H1 (cell line): ENCODE measurements around the gene RASGEF1B. TPM values are rescaled to one million over a fixed set of nuclear protein-coding genes. Genes with fewer than 3 reads are reported as not detected.

Experiments
- CTCF ChIA-PET: fragments of 300-600 bp; sonication (Branson Sonifier 250); formaldehyde crosslinking; loops from one replicate; lab custom pipeline; 2021; ENCODE audit not compliant: partially characterized antibody; lab: Charles Lee
- POLR2A ChIA-PET: fragments of 300-600 bp; sonication (Branson Sonifier 250); formaldehyde crosslinking; loops from one replicate; lab custom pipeline; 2021; ENCODE audit warnings: inconsistent platforms; ENCODE audit not compliant: partially characterized antibody; lab: Charles Lee
- DNase-seq, 2 experiments: peaks; one replicate each; pipeline versions ENCODE4 v3.0.0 to v3.0.0-alpha.2; 2010 to 2022; ENCODE audit warnings: low spot score in 2 of 2, low read depth in 1 of 2, mixed read lengths in 1 of 2
- FAIRE-seq: peaks from 2 replicates; lab custom pipeline; 2011; peaks lifted over from hg19 to GRCh38; lab: Jason Lieb, UNC
- H2AFZ ChIP-seq: 2 replicates; pipeline ENCODE4 v1.8.1; 2012; ENCODE audit warnings: low read length, inconsistent platforms
- H2AK5ac ChIP-seq: 2 replicates; pipeline ENCODE4 v1.6.1; 2013; ENCODE audit warnings: low read depth, low read length
- H2BK120ac ChIP-seq: replicated peaks from 2 replicates; pipeline ENCODE3; 2013; ENCODE audit warnings: low read depth, low read length, inconsistent platforms
- H2BK12ac ChIP-seq: 2 replicates; pipeline ENCODE4 v1.6.1; 2013; ENCODE audit warnings: low read depth, low read length
- H2BK15ac ChIP-seq: 2 replicates; pipeline ENCODE4 v1.6.1; 2013; ENCODE audit warnings: low read length
- H2BK20ac ChIP-seq: 2 replicates; pipeline ENCODE4 v1.6.1; 2013; ENCODE audit warnings: low read length
- H2BK5ac ChIP-seq: 2 replicates; pipeline ENCODE4 v1.6.1; 2013; ENCODE audit warnings: low read depth, low read length
- H3K14ac ChIP-seq: 2 replicates; pipeline ENCODE4 v1.6.1; 2013; ENCODE audit warnings: inconsistent platforms; ENCODE audit not compliant: insufficient read length
- H3K18ac ChIP-seq: 2 replicates; pipeline ENCODE4 v1.6.1; 2013; ENCODE audit warnings: low read length; ENCODE audit errors: extremely low read depth
- H3K23ac ChIP-seq: 2 replicates; pipeline ENCODE4 v1.6.1; 2013; ENCODE audit warnings: inconsistent platforms; ENCODE audit not compliant: insufficient read length
- H3K23me2 ChIP-seq: 2 replicates; pipeline ENCODE4 v1.6.1; 2013; ENCODE audit warnings: low read depth, low read length
- H3K27ac ChIP-seq: 2 replicates; pipeline ENCODE4 v1.6.1; 2011; ENCODE audit warnings: low read depth, low read length, inconsistent platforms
- H3K27me3 ChIP-seq, 4 experiments: replicated peaks in 1 of 4; 1 replicate in 1 of 4; 2 replicates in 3 of 4; pipeline versions ENCODE4 v1.6.1 to v1.8.1; 2011 to 2013; ENCODE audit warnings: low read length in 3 of 4, mild to moderate bottlenecking in 3 of 4, inconsistent platforms in 2 of 4, mixed read lengths in 2 of 4, moderate library complexity in 1 of 4; ENCODE audit not compliant: control insufficient read depth in 3 of 4, insufficient read depth in 3 of 4; ENCODE audit errors: extremely low read depth in 1 of 4
- H3K36me3 ChIP-seq, 4 experiments: 2 replicates each; pipeline versions ENCODE4 v1.6.1 to v1.8.1; 2011 to 2013; ENCODE audit warnings: mild to moderate bottlenecking in 4 of 4, low read length in 3 of 4, moderate library complexity in 2 of 4, control low read depth in 1 of 4, inconsistent platforms in 1 of 4; ENCODE audit not compliant: insufficient read depth in 4 of 4, control insufficient read depth in 2 of 4
- H3K4ac ChIP-seq: replicated peaks from 2 replicates; pipeline ENCODE3; 2013; ENCODE audit warnings: low read length, low read depth, mixed read lengths, inconsistent platforms; ENCODE audit not compliant: insufficient read length
- H3K4me1 ChIP-seq, 4 experiments: replicated peaks in 1 of 4; 1 replicate in 1 of 4; 2 replicates in 3 of 4; pipeline versions ENCODE4 v1.6.1 to v1.8.1; 2011 to 2013; ENCODE audit warnings: low read length in 3 of 4, inconsistent platforms in 2 of 4, mixed read lengths in 1 of 4; ENCODE audit not compliant: insufficient read depth in 4 of 4, control insufficient read depth in 3 of 4
- H3K4me2 ChIP-seq, 2 experiments: 2 replicates each; pipeline versions ENCODE4 v1.6.1 to v1.8.1; 2011 to 2013; ENCODE audit warnings: low read depth in 2 of 2, low read length in 2 of 2, control low read depth in 1 of 2, inconsistent platforms in 1 of 2, mild to moderate bottlenecking in 1 of 2; ENCODE audit not compliant: insufficient read depth in 1 of 2
- H3K4me3 ChIP-seq, 4 experiments: fragments of 200-600, 300-600 bp in 1 of 4; sonication (generic), shearing (Covaris generic), sonication (Bioruptor Twin) in 1 of 4; 2 replicates each; pipeline versions ENCODE4 v1.5.1 to v1.8.1; 2011 to 2016; ENCODE audit warnings: low read length in 4 of 4, low read depth in 3 of 4, control low read depth in 2 of 4, inconsistent platforms in 2 of 4, mild to moderate bottlenecking in 2 of 4, mixed read lengths in 1 of 4, moderate library complexity in 1 of 4; ENCODE audit not compliant: insufficient read depth in 2 of 4; ENCODE audit errors: extremely low read depth in 1 of 4
- H3K56ac ChIP-seq: replicated peaks from 2 replicates; pipeline ENCODE3; 2013; ENCODE audit warnings: low read depth, mild to moderate bottlenecking, mixed read lengths, low read length, inconsistent platforms; ENCODE audit not compliant: insufficient read length
- H3K79me1 ChIP-seq: 2 replicates; pipeline ENCODE4 v1.6.1; 2013; ENCODE audit warnings: low read depth, low read length, control low read depth
- H3K79me2 ChIP-seq, 2 experiments: 2 replicates each; pipeline versions ENCODE4 v1.6.1 to v1.8.1; 2012 to 2013; ENCODE audit warnings: low read length in 2 of 2, mild to moderate bottlenecking in 2 of 2, inconsistent platforms in 1 of 2; ENCODE audit not compliant: insufficient read depth in 2 of 2, control insufficient read depth in 1 of 2
- H3K9ac ChIP-seq, 4 experiments: replicated peaks in 1 of 4; 1 replicate in 1 of 4; 2 replicates in 3 of 4; pipeline versions ENCODE4 v1.6.1 to v1.8.1; 2011 to 2013; ENCODE audit warnings: low read depth in 3 of 4, low read length in 3 of 4, control low read depth in 2 of 4, mild to moderate bottlenecking in 2 of 4, moderate library complexity in 2 of 4, inconsistent platforms in 1 of 4; ENCODE audit errors: extremely low read depth in 1 of 4
- H3K9me3 ChIP-seq, 2 experiments: 2 replicates each; pipeline versions ENCODE4 v1.6.1 to v1.8.1; 2012 to 2013; ENCODE audit warnings: mild to moderate bottlenecking in 2 of 2, moderate library complexity in 2 of 2, control low read depth in 1 of 2, inconsistent platforms in 1 of 2, low read depth in 1 of 2, low read length in 1 of 2, mixed read lengths in 1 of 2; ENCODE audit not compliant: insufficient read depth in 2 of 2
- H4K20me1 ChIP-seq, 2 experiments: replicated peaks in 1 of 2; 2 replicates each; pipeline versions ENCODE3 to v1.8.1; 2011 to 2013; ENCODE audit warnings: inconsistent platforms in 2 of 2, low read length in 2 of 2, mild to moderate bottlenecking in 1 of 2; ENCODE audit not compliant: insufficient read depth in 2 of 2, control insufficient read depth in 1 of 2
- H4K5ac ChIP-seq: 2 replicates; pipeline ENCODE4 v1.6.1; 2013; ENCODE audit warnings: low read length, low read depth, mixed read lengths, inconsistent platforms; ENCODE audit not compliant: insufficient read length
- H4K8ac ChIP-seq: 2 replicates; pipeline ENCODE4 v1.8.0; 2013; ENCODE audit warnings: mild to moderate bottlenecking, moderate library complexity, low read length, inconsistent platforms; ENCODE audit not compliant: insufficient read depth; ENCODE audit errors: extremely low read depth
- H4K91ac ChIP-seq: replicated peaks from 2 replicates; pipeline ENCODE3; 2013; ENCODE audit warnings: low read length, mixed read lengths, inconsistent platforms; ENCODE audit not compliant: insufficient read length
- BACH1 ChIP-seq: IDR thresholded peaks from 2 replicates; pipeline ENCODE4 v1.6.1; 2012; ENCODE audit warnings: low read length, improper control_type of control experiment
- KDM4A ChIP-seq: IDR thresholded peaks from one replicate; pipeline ENCODE4 v1.7.1; 2012; ENCODE audit warnings: low read depth, mild to moderate bottlenecking, moderate library complexity, low read length, inconsistent platforms; ENCODE audit not compliant: severe bottlenecking
- WGBS, 2 experiments: shearing (Covaris generic) in 1 of 2; methylation state at CpG; one replicate each; pipeline versions ENCODE4 v1.1.6 to v1.1.7; 2013 to 2015; ENCODE audit warnings: low lambda C conversion rate in 2 of 2, mixed read lengths in 2 of 2, inconsistent platforms in 1 of 2, low coverage in 1 of 2, missing lambda C conversion rate in 1 of 2; ENCODE audit not compliant: insufficient replicate concordance in 2 of 2, insufficient coverage in 1 of 2, insufficient read length in 1 of 2; ENCODE audit errors: extremely low coverage in 1 of 2, missing lambda C conversion rate in 1 of 2; 5-methylcytosine and 5-hydroxymethylcytosine counted together
- polyA plus RNA-seq, 7 experiments: library from polyadenylated mRNA; depleted of rRNA in 3 of 7; stranded (reverse) in 5 of 7; unstranded in 2 of 7; fragments of >200 nt in 5 of 7; fragments of 200-250 nt in 2 of 7; gene quantifications; 1 replicate in 5 of 7; 2 replicates in 1 of 7; 4 replicates in 1 of 7; pipeline versions ENCODE4 v1.2.1 to v1.2.3, GENCODE V29; 2011 to 2013; ENCODE audit warnings: missing spikeins in 2 of 7, mixed read lengths in 2 of 7
- total RNA-seq: library from RNA; stranded (reverse); fragmentation: NEBNext Ultra II Directional; extraction: Animal tissue kit (Norgen Biotek cat#: 25700); gene quantifications from 2 replicates; pipeline ENCODE4 v1.2.1, GENCODE V29; 2021

RASGEF1B gene
- total and polyA plus RNA-seq, 2 of the 8 experiments (the other 6 are each of a cell fraction or from before 2014, with no cell fraction given): 1.6 to 4.7 TPM

DNA sequence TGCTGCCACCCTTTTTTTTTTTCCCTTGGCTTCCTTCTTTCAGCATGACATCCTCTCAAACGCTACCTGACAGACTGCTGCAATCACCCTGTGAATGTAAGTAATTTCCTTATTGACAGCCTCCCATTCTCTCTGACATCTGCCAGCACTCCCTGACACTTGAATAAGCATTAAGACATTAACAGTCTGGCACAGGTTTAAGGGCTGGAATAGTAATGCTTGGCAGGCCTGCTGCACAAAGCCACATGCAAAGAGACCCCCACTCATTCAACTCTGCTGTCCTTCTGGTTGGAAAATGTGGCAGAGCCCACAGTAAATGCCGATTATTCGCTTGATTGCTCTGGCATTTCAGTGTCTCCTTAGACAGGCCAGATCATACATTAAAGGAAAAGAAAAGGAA, 28.1 kb upstream of the RASGEF1B start:
- H2AK5ac ChIP-seq: no peak overlapping the region
- FAIRE-seq: no peak
- no peak overlapping the region for H3K4ac ChIP-seq
- H3K27ac ChIP-seq: no peak overlapping the region
- peaks cover 0 to 3% (median 0%) of the 10 kb centered on the region in 4 experiments; a peak in 1 of 7 replicates for H3K4me1 ChIP-seq
- H3K27me3 ChIP-seq: no peaks in the 10 kb centered on the region
- H3K4me2 ChIP-seq: no peak overlapping the region
- no peaks in the 10 kb centered on the region for H3K9me3 ChIP-seq
- no peak overlapping the region for H3K4me3 ChIP-seq
- H3K23ac ChIP-seq: no peak overlapping the region
- no peak for DNase-seq
- no peak overlapping the region for H2BK15ac ChIP-seq
- H3K18ac ChIP-seq: no peak overlapping the region
- H4K91ac ChIP-seq: no peak overlapping the region
- H2AFZ ChIP-seq: no peak overlapping the region
- H4K20me1 ChIP-seq: no peaks in the 10 kb centered on the region
- no peak overlapping the region for H4K5ac ChIP-seq
- no peak overlapping the region for H2BK20ac ChIP-seq
- H3K9ac ChIP-seq: no peak overlapping the region
- H3K79me2 ChIP-seq: no peaks in the 10 kb centered on the region
- no peak overlapping the region for H2BK120ac ChIP-seq
- no peak overlapping the region for H3K56ac ChIP-seq
- no peak overlapping the region for H4K8ac ChIP-seq
- no peaks in the 10 kb centered on the region for H3K79me1 ChIP-seq
- TF ChIP-seq BACH1 (no peak), KDM4A (no peak)
- no peak overlapping the region for H2BK5ac ChIP-seq
- ChIA-PET POLR2A (no interaction called here), CTCF (interaction anchor here (1.3 to 1.6 kb wide), 3 partner anchors 9 to 413 kb away, joined by 3 to 4 read pairs (median 3); no protein-coding TSS in a partner anchor)
- no peak overlapping the region for H3K14ac ChIP-seq
- H2BK12ac ChIP-seq: no peak overlapping the region
- 86% methylated on average over 3 of the region's 3 CpGs; no CpG with 5 or more reads in 1 of the 2 experiments for WGBS, 2 experiments
- no peaks in the 10 kb centered on the region; a peak in 1 of 8 replicates for H3K36me3 ChIP-seq
- peaks cover 4% of the 10 kb centered on the region; the same call in 1 of the 2 replicates for H3K23me2 ChIP-seq
